Cardiac muscle cell (in vitro differentiated cells and primary cell): ENCODE measurements around the gene E2F2. TPM values are rescaled to one million over a fixed set of nuclear protein-coding genes. Genes with fewer than 3 reads are reported as not detected.
"Not testable (repeated sequence)": the region's sequence is repeated elsewhere in the genome, so short reads cannot be mapped to it uniquely, and the experiment has no call there.

Experiments
- DNase-seq, 2 donors: peaks; one replicate each; pipeline versions ENCODE4 v3.0.0 to v3.0.0-alpha.2; 2010 to 2017; ENCODE audit warnings: low read depth in 1 of 2, low spot score in 1 of 2
- H3K27ac ChIP-seq: fragments of 200-600 bp; sonication (generic); 2 replicates; pipeline ENCODE4 v1.5.1; 2016
- H3K27me3 ChIP-seq: fragments of 200-600 bp; sonication (generic); 2 replicates; pipeline ENCODE4 v1.6.0; 2016; ENCODE audit warnings: control low read depth
- H3K36me3 ChIP-seq: fragments of 200-600 bp; sonication (generic); 2 replicates; pipeline ENCODE4 v1.5.1; 2016; ENCODE audit warnings: control low read depth
- H3K4me1 ChIP-seq: fragments of 200-600 bp; sonication (generic); 2 replicates; pipeline ENCODE4 v1.8.1; 2017; ENCODE audit warnings: low read depth, mild to moderate bottlenecking, mixed run types
- H3K4me3 ChIP-seq: fragments of 200-600 bp; sonication (generic); 2 replicates; pipeline ENCODE4 v1.5.1; 2016; ENCODE audit warnings: mild to moderate bottlenecking
- H3K9me3 ChIP-seq: fragments of 200-600 bp; sonication (generic); 2 replicates; pipeline ENCODE4 v1.5.1; 2017; ENCODE audit warnings: low read depth, mild to moderate bottlenecking, control low read depth
- CTCF ChIP-seq: IDR thresholded peaks from 2 replicates; pipeline ENCODE4 v1.5.1; 2012; ENCODE audit warnings: low read depth, mild to moderate bottlenecking, low read length
- polyA plus RNA-seq: library from polyadenylated mRNA; unstranded; fragments of >200 nt; fragmentation: Nextera tagmentation; extraction: Ambion mirVana; gene quantifications from 2 replicates; pipeline ENCODE4 v1.2.1, GENCODE V29; 2016
- total RNA-seq: library from RNA; depleted of rRNA; stranded (reverse); fragments of >200 nt; gene quantifications from 2 replicates; pipeline ENCODE4 v1.2.3, GENCODE V29; 2016

E2F2 gene
- total and polyA plus RNA-seq, 2 experiments from 2014 or later = 2.1 to 2.2 TPM

- Histone ChIP-seq H3K27ac (no peak overlapping the region), H3K4me1 (peaks cover 2% of the 10 kb centered on the region), H3K4me3 (no peak overlapping the region), H3K36me3 (no peaks in the 10 kb centered on the region), H3K27me3 (no peaks in the 10 kb centered on the region), H3K9me3 (no peaks in the 10 kb centered on the region)
- DNase-seq = no peak
- no peak for TF ChIP-seq CTCF
Observed at GRCh38 chr1:23509896-23510295, 21.1 kb downstream of the E2F2 start.

GRCh38 chr1:23506376-23507107 lies 24.5 kb downstream of the E2F2 start:
- no peak for TF ChIP-seq CTCF
- Histone ChIP-seq H3K36me3 (no peaks in the 10 kb centered on the region), H3K4me3 (no peak overlapping the region), H3K4me1 (peaks cover 3% of the 10 kb centered on the region), H3K9me3 (no peaks in the 10 kb centered on the region), H3K27me3 (no peaks in the 10 kb centered on the region), H3K27ac (no peak overlapping the region)
- no peak for DNase-seq

GRCh38 chr1:23505851-23506250 lies 25.2 kb downstream of the E2F2 start:
- H3K4me3 ChIP-seq = no peak overlapping the region
- H3K27ac ChIP-seq = no peak overlapping the region
- peaks cover 3% of the 10 kb centered on the region for H3K4me1 ChIP-seq
- no peak for DNase-seq
- no peaks in the 10 kb centered on the region for H3K27me3 ChIP-seq
- H3K36me3 ChIP-seq = no peaks in the 10 kb centered on the region
- no peak for TF ChIP-seq CTCF
- no peaks in the 10 kb centered on the region for H3K9me3 ChIP-seq

GRCh38 chr1:23504156-23504555 lies 26.9 kb downstream of the E2F2 start:
- not testable (repeated sequence) for H3K4me3 ChIP-seq, H3K36me3 ChIP-seq, H3K27ac ChIP-seq, H3K27me3 ChIP-seq, H3K9me3 ChIP-seq, DNase-seq, H3K4me1 ChIP-seq

GRCh38 chr1:23502951-23503350 lies 28.1 kb downstream of the E2F2 start:
- H3K9me3 ChIP-seq = no peaks in the 10 kb centered on the region
- no peaks in the 10 kb centered on the region for H3K36me3 ChIP-seq
- DNase-seq = no peak
- H3K4me1 ChIP-seq = peaks cover 3% of the 10 kb centered on the region
- no peaks in the 10 kb centered on the region for H3K27me3 ChIP-seq
- H3K27ac ChIP-seq = no peak overlapping the region
- H3K4me3 ChIP-seq = no peak overlapping the region
- TF ChIP-seq CTCF = no peak

- H3K27ac ChIP-seq = no peak overlapping the region
- no peaks in the 10 kb centered on the region for H3K36me3 ChIP-seq
- peaks cover 3% of the 10 kb centered on the region for H3K4me1 ChIP-seq
- no peak for DNase-seq
- no peak overlapping the region for H3K4me3 ChIP-seq
- no peaks in the 10 kb centered on the region for H3K9me3 ChIP-seq
- TF ChIP-seq CTCF = no peak
- H3K27me3 ChIP-seq = no peaks in the 10 kb centered on the region
Observed at GRCh38 chr1:23500466-23500865, 30.6 kb downstream of the E2F2 start.
